Activated CD8-positive, alpha-beta memory T cell treated with anti-CD3 and anti-CD28 coated beads for 4 hours (primary cell): ENCODE data around the gene BBIP1.

Experiments
- DNase-seq, 2 donors: peaks; one replicate each; pipeline ENCODE4 v3.0.0-alpha.2; 2020; ENCODE audit warnings: low read depth in 2 of 2

BBIP1 gene

GRCh38 chr10:110863956-110864355 is 55.0 kb downstream of the BBIP1 start:
- no peak for DNase-seq

- DNase-seq = no peak
These were observed 55.6 kb downstream of the BBIP1 start for GRCh38 chr10:110863361-110863760.

- DNase-seq = no peak
These were observed 56.0 kb downstream of the BBIP1 start for GRCh38 chr10:110862961-110863360.

DNA sequence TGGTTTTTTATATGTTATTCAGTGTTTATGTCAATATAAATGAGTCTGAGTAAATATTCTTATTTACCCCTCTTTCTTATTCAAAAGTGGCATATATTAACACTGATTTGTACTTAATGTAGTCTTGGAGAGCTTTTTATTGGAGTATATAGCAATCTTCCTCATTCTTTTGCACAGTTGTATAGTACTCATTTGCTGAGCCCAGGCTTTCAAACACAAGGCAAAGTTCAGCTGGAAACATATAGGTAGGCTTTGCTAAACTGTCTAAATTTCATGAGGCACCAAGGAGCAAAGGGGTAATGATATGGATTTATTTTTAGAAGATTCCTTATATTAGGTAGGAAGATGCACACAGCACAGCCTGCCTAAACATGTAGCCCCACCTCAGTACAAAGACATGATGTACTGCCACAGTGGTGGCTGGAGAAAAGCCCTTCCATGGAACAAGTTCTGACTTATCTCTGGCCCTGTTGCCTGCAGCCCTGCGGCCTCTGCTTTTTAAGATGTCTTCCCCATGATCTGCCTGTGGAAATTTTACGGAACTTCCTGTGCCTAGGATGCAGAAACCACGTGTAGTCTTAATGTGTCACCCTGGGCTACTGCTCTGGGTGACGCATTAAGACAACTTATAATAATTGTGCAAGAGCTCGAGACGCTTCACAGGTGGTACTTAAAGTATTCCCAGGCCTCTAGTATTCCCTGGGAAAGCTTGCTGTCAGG is 56.9 kb downstream of the BBIP1 start:
- DNase-seq = no peak

DNA sequence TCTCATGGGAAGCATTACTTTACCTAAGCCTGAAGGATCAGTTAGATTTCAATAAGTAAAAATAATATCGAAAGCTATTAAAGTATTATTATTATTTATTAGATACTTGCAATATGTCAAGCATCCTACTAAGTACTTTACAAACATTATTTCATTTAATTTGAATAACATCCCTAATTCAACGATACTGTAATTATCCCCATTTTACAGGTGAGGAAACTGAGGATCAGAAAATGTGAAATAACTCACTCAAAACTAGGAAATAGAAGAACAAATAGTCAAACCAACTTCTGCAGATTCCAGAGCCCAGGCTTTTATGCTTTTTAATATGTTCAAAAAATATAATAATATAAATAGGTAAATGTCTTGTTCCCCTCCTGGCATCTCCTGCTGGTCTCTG is 57.5 kb downstream of the BBIP1 start:
- DNase-seq = no peak

DNA sequence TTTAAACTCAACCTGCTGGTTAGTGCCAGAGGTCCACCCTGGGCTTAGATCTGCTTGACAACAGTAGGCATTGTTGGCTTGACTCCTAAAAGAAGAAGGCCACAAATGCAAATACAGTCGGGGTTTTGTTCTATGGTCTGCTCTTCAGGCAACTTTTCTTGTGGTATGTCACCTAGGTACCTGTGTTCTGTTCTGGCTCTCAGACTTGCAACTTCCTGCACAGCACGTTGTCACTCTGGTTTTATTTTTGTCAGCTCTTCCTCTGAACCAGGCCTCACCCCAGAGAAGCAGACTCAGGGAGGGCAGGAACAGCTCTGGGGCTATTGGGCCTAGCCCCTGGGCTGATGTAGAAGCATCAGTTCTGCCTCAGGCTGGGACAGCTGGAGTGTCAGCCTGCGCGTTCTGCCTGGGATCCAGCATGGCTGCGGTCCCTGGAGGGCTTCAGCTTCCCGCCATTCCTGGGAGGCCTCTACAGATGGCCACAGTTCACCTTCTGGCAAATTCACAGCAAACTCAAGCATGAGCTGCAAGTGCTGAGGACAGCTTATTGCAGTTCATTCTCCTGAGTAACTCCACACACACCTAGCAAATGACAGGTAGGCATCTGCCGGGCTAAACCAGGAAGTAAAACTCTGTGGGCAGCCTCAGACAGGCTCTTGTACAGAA is 58.3 kb downstream of the BBIP1 start:
- DNase-seq = no peak

DNA sequence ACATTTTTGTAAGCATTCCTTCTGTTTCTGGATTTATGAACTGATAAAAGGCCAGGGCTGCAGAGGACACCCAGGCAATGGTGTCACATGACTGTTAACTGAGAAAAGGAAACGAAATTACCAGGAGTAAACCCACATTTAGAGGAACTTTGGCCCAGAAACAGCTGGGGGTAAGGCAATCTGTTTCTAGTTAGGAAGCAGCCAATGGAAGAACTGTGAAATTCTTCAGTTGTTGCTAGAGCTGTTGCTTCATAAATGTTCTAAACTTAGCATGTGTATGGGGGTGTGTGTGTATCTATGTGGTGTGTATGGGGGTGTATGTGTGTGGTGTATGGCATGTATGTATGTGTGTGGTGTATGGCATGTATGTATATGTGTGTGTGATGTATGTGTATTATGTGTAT is 59.0 kb downstream of the BBIP1 start:
- no peak for DNase-seq

DNA sequence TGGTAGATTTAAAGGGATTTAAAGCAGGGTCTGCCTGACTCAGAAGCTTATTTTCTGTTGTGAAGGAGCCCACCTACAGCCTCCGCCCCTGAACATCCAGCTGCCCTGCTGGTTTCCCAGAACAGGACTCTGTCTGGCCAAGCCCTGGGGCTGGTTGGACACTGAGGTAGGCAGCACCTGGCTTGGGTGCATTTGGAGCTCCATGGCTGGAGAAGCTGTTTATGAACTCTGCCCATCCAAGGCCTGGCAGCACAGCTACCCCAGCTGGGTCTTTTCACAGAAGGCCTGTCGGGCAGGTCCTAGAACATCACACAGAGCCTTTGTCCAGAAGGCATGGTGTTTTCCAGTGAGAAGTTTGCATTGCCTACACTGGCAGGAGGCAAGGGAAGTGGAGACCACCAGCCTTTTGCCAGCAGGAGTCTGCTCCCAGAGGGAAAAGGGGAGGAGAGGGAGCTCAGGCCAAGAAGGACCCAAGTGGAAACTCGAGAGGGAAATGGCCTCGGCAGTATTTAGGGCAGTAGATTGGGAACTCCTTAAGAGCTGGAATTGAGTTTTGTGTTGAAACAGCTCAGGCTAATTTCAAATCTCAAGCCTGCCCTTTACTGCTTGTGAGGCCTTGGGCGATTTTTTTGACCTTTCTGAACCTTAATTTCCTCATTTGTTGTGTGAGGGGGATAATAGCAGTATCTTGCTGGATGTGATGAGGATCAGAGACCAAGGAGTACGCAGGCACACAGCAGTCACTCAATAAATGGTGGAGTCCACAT is 59.6 kb downstream of the BBIP1 start:
- no peak for DNase-seq

DNA sequence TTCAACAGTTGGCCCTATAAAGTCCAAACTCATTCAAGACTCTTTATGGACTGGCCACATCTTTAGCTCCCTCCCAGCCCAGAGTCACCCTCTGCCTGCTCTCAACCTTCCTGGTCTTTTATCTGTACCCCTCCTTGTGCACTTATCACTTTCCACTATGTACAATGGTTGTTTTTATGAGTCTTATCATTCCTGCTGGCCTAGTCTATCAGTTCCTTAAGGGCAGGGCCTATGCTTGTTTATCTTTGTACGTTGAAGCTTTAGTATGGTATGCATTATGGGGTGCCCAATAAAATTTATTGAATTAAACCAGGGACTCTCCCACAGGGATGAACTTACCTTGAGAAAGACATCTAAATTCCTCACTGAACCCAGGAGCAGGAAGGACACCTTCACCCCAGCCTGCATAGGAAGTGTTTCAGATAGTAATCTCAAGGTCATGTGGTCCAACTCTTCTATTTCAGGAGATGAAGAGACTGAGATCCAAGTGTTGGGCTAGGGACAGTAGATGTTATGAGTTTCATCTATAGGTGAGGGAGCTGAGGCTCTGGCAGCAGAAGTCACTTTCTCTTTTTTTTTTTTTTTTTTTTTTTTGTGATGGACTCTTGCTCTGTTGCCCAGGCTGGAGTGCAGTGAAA is 60.6 kb downstream of the BBIP1 start:
- no peak for DNase-seq

DNA sequence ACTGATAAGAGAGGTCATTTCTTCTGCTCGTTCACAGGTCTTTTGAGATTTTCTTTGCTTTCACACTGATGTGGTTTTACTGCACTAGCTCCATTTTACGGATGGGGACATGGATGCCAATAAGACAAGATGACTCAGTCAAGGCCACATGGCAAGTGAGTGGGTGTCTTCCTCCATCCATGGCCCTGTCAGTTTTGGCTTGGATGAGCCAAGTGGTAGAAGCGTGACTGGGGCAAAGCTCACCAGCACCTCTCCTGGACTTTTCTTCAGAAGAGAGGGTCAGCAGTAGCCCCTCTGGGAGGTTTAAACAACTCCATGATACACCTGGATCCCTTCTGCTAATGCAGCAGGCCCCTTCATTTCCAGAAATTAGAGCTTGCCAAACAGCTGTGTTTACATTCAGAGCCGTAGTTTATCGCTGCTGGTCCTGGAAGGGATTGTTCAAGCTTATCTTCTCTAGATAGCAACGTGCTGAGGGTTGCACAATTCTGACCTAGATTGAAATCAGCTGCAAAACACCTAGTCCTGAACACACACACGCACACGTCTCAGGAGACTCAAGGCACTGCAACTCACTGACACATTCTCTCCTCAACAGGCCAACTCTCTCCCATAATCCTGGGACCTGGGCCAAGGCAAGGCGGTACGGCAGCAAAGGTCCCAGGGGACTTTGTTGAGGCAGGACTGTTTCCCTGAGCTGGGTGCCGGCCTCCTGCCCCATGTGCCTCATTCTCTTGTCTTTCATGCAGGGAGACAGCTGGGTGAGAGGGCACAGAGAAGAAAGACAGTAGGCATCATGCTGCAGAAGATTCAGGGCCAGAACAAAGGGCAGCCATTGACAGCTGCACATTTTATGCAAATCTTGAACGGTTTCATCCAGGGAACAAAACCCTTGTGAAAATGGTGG is 61.5 kb downstream of the BBIP1 start:
- no peak for DNase-seq

DNA sequence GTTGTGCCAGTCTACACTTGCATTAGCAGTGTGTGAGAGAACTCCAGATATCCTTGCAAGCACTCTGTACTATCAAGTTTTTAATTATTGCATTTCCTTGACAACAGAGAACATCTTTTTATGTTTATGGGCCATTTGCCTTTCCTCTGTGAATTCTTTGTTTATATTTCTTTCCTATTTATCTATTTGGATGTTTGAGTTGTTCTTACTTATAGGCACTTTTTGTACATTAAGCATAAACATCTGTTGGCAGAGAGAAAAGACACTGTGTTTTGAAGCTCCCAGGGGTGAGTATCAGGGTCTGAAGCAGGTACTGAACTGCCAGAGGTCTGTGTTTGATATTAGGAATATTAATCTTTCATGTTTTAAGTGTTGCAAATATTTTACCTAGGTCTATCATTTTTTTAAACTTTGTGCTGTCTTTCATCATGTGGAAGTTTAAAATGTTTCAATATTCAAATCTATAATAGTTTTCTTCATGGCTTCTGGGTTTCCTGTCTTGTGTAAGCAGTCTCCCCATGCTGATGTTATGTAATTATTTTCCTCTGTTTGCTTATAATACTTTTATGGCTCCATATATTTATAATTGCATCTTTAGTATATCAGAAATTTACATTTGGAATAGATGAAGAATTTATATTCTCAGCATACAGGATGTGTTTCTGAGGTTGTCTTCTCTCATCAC is 64.9 kb downstream of the BBIP1 start:
- DNase-seq = no peak

GRCh38 chr10:110852947-110853346 is 66.0 kb downstream of the BBIP1 start:
- no peak for DNase-seq

GRCh38 chr10:110852255-110852896 is 66.6 kb downstream of the BBIP1 start:
- DNase-seq = no peak

DNA sequence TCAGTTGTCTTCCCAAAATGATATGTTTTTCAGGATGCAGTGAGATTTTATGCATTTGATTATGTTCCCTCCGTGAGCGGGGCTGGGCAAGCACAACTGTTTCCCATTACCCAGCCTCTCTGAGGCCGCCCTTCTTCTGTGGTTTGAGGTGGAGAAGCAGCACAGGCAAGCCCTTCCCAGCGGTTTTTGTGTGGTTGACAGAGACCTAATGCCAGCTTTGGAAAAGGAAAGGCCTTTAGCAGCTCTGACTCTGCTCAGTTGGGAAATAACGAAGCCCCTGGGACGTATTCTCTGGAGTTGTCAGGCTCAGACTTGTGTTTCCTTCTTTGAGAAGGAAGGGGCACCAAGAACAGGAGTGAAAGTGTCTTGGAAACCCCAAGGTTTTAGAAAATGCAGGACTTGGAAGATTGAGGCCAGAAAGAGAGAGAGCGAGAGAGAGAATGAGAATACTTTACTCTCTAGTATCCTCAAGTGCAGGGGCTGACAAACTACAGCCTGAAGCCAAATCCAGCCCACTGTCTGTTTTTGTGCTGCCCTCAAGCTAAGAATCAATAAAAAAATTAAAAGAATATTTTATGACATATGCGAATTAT is 67.9 kb downstream of the BBIP1 start:
- no peak for DNase-seq

- DNase-seq = no peak
These were observed 68.9 kb downstream of the BBIP1 start for GRCh38 chr10:110850099-110850498.
